Stimulated activated CD4-positive, alpha-beta T cell treated with anti-CD3 and anti-CD28 coated beads, Interleukin-2, amount 100 ng/mL, for 48 hours (primary cell): ENCODE measurements around the gene SLF2.

Experiments
- DNase-seq, 2 donors: peaks; one replicate each; pipeline ENCODE4 v3.0.0-alpha.2; 2020

SLF2 gene

GRCh38 chr10:100901051-100901450 is 11.7 kb upstream of the SLF2 start:
- no peak for DNase-seq

DNA sequence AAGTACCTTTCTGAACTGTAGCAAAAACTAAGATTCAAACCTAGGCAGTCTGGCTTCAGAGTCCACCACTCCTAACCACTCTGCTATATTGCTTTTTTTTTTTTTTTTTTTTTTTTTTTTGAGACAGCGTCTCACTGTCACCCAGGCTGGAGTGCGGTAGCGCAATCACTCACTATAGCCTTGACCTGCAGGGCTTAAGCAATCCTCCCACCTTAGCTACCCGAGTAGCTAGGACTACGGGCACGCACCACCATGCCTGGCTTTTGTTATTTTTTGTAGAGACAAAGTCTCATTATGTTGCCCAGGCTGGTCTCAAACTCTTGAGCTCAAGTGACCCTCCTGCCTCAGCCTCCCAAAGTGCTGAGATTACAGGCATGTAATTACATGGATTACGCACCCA is 10.1 kb upstream of the SLF2 start:
- DNase-seq: no peak

- no peak for DNase-seq
These were observed 7.8 kb upstream of the SLF2 start for GRCh38 chr10:100904917-100905316.

DNA sequence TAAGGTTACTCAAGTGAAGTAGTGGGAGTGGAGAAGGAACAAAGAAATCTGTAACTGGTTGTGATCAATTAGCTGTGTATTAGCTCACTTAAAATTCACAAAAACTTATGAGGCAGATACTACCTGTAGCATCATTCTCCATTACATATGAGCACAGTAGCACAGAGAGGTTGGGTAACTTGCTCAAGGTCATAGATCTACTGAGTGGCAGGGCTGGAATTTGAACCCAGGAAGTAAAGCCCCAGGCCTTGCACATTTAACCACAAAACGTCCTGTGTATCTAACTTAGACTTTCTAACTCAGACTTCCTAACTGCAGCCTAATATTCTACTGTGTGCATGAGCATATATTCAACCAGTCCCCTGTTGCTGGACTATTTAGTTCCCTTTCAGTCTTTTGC is 5.6 kb upstream of the SLF2 start:
- DNase-seq: no peak

- DNase-seq: no peak
These were observed 4.9 kb upstream of the SLF2 start for GRCh38 chr10:100907773-100908363.

- no peak for DNase-seq
These were observed 4.4 kb upstream of the SLF2 start for GRCh38 chr10:100908378-100908777.

GRCh38 chr10:100909501-100910263 is 3.1 kb upstream of the SLF2 start:
- DNase-seq: no peak

DNA sequence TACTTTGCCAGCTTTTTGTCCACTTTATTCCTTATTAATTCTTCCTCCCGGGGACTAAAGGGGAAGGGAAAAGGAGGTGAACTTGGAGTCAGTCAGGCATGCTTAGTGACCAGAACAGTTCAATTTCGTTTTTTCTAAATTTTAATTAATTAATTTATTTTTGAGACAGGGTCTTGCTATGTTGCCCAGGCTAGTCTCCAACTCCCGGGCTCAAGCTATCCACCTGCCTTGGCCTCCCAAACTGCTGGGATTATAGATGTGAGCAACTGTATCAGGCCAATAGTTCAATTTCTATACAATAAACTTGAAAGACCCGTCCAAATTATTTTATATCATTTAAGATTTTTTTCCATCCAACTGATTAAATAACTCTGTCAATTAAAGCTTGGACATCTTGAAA is 1.3 kb upstream of the SLF2 start:
- DNase-seq: no peak

DNA sequence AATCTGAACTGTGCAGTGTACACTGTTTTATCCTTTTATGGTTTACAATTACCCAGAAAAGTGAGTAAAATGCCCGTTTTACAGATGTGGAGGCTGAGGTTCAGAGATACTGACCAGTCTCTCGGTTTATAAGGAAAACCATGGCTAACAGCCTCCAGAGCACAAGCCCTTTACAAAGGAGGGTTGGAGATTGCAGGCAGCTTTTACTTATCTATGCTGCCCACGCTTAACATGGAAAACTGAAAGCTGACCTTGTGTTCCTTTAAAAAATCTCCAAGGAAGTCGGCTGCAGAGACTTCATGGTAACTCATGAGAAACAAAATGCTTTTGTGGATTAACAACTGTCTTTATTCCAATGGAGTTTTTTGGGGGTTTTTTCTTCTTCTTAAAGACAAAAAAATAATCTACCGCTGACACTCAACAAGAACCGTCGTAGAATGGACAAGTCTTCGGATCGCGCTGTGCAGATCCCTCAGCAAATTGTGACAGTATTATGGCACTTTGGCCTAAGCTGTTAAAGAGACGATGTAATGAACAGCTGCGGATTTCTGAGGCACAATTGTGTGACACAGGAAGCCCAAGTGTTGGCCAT is 654 bp upstream of the SLF2 start:
- DNase-seq: no peak

- no peak for DNase-seq
These were observed 705 bp downstream of the SLF2 start for GRCh38 chr10:100913470-100913865.

DNA sequence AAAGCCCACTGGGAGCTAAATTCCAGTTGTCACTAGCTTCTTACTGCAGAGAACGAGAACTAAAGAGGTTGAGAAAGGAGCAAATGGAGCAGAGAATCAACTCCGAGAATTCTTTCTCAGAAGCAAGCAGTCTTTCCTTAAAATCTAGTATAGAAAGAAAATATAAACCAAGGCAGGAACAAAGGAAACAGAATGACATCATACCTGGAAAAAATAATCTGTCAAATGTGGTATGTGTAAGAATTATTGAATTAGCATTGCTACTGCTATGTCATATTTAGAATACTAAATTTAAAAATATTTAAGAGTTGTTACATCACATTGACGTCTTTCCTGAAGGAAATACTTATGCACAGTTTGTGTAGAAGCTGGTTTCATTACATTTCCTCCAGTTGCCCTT is 4.3 kb downstream of the SLF2 start:
- no peak for DNase-seq

GRCh38 chr10:100923580-100923979 is 10.8 kb downstream of the SLF2 start:
- DNase-seq: no peak

- DNase-seq: no peak
These were observed 14.5 kb downstream of the SLF2 start for GRCh38 chr10:100927266-100927665.

- no peak for DNase-seq
These were observed 15.3 kb downstream of the SLF2 start for GRCh38 chr10:100928039-100928438.

DNA sequence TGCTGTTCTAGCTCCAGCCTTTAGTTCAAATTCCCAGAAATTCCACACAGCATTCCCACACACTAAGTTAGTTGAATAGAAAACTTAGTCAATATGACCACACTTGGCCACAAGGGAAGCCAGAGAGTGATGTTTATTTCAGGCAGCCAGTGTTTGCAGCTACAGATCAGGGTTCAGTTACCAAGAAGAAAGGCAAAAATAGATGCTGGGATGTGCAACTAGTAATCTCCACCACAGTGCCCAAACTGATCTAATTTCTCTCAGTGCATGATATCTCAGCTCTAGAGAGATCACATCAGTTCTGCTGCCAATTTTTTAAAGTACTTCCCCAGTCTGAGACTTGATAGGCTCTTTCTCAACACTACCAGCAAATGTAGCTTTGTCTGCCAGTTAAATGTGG is 17.6 kb downstream of the SLF2 start:
- no peak for DNase-seq

DNA sequence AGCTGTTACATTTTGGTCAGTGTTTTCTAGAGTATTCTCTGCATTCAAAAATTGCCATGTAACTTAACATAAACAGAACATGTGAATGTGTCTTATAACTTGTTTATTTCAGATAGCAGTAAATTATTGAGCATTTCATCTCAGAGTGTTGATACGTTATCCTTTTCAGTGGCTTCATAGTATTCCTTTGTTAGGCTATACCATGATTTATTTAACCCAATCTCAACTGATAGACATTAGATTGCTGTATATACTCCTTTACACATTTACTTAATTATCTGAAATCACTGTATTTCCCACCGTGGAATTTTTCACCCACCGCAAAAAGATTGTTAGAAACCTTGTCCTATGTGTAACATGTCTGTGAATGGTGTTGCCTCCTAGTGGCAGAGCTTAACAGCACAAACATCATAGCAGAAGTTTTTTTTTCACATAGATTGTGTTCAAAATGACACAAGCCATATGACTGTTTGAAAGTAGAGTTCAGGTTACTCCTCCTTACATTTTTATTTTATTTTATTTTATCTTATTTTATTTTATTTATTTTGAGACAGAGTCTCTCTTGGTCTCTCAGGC is 21.4 kb downstream of the SLF2 start:
- DNase-seq: no peak

GRCh38 chr10:100939763-100940344 is 27.1 kb downstream of the SLF2 start:
- no peak for DNase-seq

GRCh38 chr10:100942229-100942628 is 29.5 kb downstream of the SLF2 start:
- DNase-seq: no peak

GRCh38 chr10:100943508-100943907 is 30.7 kb downstream of the SLF2 start:
- no peak for DNase-seq

DNA sequence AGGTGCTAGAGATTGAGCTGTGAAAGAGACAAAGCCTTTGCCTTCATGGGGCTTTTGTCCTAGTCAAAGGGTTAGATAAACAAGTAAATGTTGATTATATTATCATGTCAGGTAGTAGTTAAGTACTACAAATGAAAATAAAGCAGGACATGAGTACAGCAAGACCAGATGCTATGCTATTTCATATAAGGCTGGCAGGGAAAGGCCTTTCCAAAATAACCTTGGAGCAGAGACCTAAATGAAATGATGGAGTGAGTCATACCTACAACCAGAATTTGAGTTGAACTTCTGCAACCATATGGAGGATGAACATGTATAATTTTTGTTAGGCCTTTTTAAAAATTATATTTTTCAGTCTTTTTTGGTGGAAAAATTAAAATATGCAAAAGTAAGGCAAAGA is 33.0 kb downstream of the SLF2 start:
- no peak for DNase-seq

GRCh38 chr10:100948916-100949315 is 36.2 kb downstream of the SLF2 start:
- no peak for DNase-seq

GRCh38 chr10:100960251-100960650 is 47.5 kb downstream of the SLF2 start:
- no peak for DNase-seq

DNA sequence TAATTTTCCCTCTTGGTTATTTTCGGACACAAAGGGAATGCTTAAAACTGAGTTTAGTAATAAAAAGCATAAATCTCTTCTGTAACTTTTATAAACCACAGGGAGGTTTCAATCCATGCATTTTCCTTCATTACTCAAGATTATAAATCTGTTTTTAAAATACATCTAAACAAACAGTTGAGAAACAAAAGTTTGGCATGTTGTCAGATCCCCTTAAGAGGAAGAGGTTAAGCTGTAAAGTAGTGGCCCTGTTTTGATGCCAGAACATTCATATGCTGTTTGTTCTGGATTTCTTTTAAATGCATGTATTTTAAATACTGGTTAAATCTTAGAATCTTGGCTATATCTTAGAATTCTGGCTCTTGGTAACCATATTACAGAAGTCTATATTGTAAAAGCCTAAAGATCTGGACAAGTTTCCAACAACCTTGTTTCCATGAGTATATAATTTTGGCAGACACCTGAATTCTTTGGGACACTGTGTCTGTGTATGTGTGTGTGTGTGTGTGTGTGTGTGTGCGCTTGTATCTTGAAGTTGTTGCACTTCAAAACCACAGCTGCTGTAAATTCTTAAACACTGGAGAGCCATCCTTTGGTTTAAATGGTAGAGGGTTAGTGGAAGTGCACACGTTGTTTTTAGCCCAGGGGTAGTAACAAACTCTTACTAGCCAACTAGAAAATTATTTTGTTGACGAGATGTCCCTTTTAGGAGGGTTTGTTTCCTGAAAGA is 49.8 kb downstream of the SLF2 start:
- DNase-seq: no peak
